ENCODE results near the gene ELF1.
"Not testable (repeated sequence)": the region's sequence is repeated elsewhere in the genome, so short reads cannot be mapped to it uniquely, and the experiment has no call there.

ELF1 gene

DNA sequence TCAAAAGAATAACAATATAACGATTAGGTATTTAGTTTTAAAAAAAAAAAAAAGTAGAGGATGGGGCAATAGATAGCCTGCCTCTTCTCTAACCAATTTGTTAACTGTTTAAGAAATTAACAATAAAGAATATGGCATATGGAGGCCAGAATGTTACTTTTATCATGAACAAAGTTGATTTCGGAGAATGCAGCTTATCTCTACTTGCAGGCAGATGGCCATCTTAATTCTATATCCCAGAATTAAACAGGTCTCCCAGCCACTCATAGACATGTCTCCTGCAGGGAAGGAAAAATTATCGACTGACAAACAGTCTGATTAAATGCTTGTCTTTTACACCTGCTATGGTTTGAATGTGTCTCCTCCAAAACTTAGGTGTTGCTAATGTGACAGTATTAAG, 133.1 kb downstream of the ELF1 start:
- Histone ChIP-seq H3K27ac (replicated peaks) (no peak overlapping the region), H3K27me3 (ENCODE audit: insufficient read depth, poor library complexity, severe bottlenecking) (no peaks in the 10 kb centered on the region), H3K4me3 (replicated peaks; ENCODE audit: insufficient read depth, low read length) (no peak overlapping the region)
- no peak for DNase-seq (ENCODE audit: low read depth in 1 of 2, low spot score in 1 of 2)
- TF ChIP-seq POLR2AphosphoS5 (IDR thresholded peaks at IDR 0.05; ENCODE audit: low read depth), result no peak
- TF ChIP-seq SPI1 (IDR thresholded peaks at IDR 0.05; ENCODE audit: borderline replicate concordance, low read depth), result no peak
- TF ChIP-seq, protein P1, sequence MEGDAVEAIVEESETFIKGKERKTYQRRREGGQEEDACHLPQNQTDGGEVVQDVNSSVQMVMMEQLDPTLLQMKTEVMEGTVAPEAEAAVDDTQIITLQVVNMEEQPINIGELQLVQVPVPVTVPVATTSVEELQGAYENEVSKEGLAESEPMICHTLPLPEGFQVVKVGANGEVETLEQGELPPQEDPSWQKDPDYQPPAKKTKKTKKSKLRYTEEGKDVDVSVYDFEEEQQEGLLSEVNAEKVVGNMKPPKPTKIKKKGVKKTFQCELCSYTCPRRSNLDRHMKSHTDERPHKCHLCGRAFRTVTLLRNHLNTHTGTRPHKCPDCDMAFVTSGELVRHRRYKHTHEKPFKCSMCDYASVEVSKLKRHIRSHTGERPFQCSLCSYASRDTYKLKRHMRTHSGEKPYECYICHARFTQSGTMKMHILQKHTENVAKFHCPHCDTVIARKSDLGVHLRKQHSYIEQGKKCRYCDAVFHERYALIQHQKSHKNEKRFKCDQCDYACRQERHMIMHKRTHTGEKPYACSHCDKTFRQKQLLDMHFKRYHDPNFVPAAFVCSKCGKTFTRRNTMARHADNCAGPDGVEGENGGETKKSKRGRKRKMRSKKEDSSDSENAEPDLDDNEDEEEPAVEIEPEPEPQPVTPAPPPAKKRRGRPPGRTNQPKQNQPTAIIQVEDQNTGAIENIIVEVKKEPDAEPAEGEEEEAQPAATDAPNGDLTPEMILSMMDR (IDR thresholded peaks at IDR 0.05; ENCODE audit: insufficient read depth, low read length), result no peak
- TF ChIP-seq, protein P2, sequence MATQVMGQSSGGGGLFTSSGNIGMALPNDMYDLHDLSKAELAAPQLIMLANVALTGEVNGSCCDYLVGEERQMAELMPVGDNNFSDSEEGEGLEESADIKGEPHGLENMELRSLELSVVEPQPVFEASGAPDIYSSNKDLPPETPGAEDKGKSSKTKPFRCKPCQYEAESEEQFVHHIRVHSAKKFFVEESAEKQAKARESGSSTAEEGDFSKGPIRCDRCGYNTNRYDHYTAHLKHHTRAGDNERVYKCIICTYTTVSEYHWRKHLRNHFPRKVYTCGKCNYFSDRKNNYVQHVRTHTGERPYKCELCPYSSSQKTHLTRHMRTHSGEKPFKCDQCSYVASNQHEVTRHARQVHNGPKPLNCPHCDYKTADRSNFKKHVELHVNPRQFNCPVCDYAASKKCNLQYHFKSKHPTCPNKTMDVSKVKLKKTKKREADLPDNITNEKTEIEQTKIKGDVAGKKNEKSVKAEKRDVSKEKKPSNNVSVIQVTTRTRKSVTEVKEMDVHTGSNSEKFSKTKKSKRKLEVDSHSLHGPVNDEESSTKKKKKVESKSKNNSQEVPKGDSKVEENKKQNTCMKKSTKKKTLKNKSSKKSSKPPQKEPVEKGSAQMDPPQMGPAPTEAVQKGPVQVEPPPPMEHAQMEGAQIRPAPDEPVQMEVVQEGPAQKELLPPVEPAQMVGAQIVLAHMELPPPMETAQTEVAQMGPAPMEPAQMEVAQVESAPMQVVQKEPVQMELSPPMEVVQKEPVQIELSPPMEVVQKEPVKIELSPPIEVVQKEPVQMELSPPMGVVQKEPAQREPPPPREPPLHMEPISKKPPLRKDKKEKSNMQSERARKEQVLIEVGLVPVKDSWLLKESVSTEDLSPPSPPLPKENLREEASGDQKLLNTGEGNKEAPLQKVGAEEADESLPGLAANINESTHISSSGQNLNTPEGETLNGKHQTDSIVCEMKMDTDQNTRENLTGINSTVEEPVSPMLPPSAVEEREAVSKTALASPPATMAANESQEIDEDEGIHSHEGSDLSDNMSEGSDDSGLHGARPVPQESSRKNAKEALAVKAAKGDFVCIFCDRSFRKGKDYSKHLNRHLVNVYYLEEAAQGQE (IDR thresholded peaks at IDR 0.05; ENCODE audit: insufficient replicate concordance, low read depth), result no peak
- no peak for TF ChIP-seq GABPA (IDR thresholded peaks at IDR 0.05; ENCODE audit: low read depth)

DNA sequence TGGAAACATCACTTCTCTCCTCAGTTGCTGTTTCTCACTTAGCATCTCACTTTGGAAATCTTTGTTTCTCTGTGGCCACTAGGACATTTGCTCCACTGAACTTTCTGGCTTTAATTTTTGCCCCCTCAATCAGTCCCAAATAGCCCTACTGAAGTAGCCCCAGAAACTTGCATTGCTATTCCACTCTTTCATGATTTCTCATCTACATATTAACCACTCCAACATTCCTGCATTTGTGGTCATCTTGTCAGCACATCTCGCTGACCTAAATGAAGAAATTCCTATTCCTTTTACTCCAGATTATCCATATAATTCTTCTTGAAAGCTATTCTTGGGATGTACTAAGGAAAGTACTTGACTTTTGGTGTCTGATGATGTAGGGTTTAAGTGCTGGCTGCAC, 134.9 kb downstream of the ELF1 start:
- not testable (repeated sequence) for H3K27ac ChIP-seq (replicated peaks); H3K27me3 ChIP-seq (ENCODE audit: insufficient read depth, poor library complexity, severe bottlenecking); DNase-seq (ENCODE audit: low read depth in 1 of 2, low spot score in 1 of 2)

More for the DNA sequence above, 134.9 kb downstream of the ELF1 start:
- H3K4me3 ChIP-seq (replicated peaks; ENCODE audit: insufficient read depth, low read length), result not testable (repeated sequence)

All from HL-60 (cell line).